Neuronal stem cell (in vitro differentiated cells): ENCODE measurements around the gene FCHO2.

ENCODE experiments used
- DNase-seq: peaks from one replicate; pipeline ENCODE4 v3.0.0-alpha.2; 2013; ENCODE audit warnings: low spot score
- H2AFZ ChIP-seq: one replicate; pipeline ENCODE4 v1.6.1; 2013; ENCODE audit warnings: mild to moderate bottlenecking, low read length, inconsistent platforms
- H2AK5ac ChIP-seq: 2 replicates; pipeline ENCODE4 v1.6.1; 2013; ENCODE audit warnings: low read depth, mild to moderate bottlenecking, inconsistent platforms, low read length, moderate library complexity, mixed read lengths
- H2BK120ac ChIP-seq: 2 replicates; pipeline ENCODE4 v1.6.1; 2013; ENCODE audit warnings: low read depth, mild to moderate bottlenecking, inconsistent platforms, low read length, moderate library complexity, mixed read lengths
- H2BK12ac ChIP-seq: one replicate; pipeline ENCODE4 v1.6.1; 2013; ENCODE audit warnings: low read length, inconsistent platforms
- H2BK15ac ChIP-seq: 2 replicates; pipeline ENCODE4 v1.6.1; 2013; ENCODE audit warnings: mild to moderate bottlenecking, low read length, inconsistent platforms, mixed read lengths
- H2BK5ac ChIP-seq: one replicate; pipeline ENCODE4 v1.6.1; 2013; ENCODE audit warnings: inconsistent platforms, mild to moderate bottlenecking, low read length, moderate library complexity
- H3K14ac ChIP-seq: one replicate; pipeline ENCODE4 v1.6.1; 2013; ENCODE audit warnings: low read length, inconsistent platforms
- H3K18ac ChIP-seq: 2 replicates; pipeline ENCODE4 v1.6.1; 2013; ENCODE audit warnings: low read length, inconsistent platforms
- H3K23ac ChIP-seq: 2 replicates; pipeline ENCODE4 v1.6.1; 2013; ENCODE audit warnings: low read depth, mild to moderate bottlenecking, mixed read lengths, low read length, inconsistent platforms; ENCODE audit not compliant: poor library complexity
- H3K27ac ChIP-seq: replicated peaks from 3 replicates; pipeline ENCODE4 v1.5.1; 2013; ENCODE audit warnings: low read length, inconsistent platforms
- H3K27me3 ChIP-seq, 3 experiments: 2 replicates each; pipeline ENCODE4 v1.6.1; 2013; ENCODE audit warnings: low read length in 3 of 3, mild to moderate bottlenecking in 2 of 3, inconsistent platforms in 1 of 3, low read depth in 1 of 3, mixed read lengths in 1 of 3, moderate library complexity in 1 of 3; ENCODE audit not compliant: control insufficient read depth in 3 of 3, insufficient read depth in 3 of 3
- H3K36me3 ChIP-seq, 2 donors: replicated peaks in 1 of 2; 2 replicates each; pipeline ENCODE4 v1.6.1; 2013; ENCODE audit warnings: low read length in 2 of 2; ENCODE audit not compliant: control insufficient read depth in 2 of 2, insufficient read depth in 2 of 2
- H3K4ac ChIP-seq: 2 replicates; pipeline ENCODE4 v1.6.1; 2013; ENCODE audit warnings: inconsistent platforms, mild to moderate bottlenecking, low read length, moderate library complexity
- H3K4me1 ChIP-seq, 2 donors: 1 replicate in 1 of 2; 2 replicates in 1 of 2; pipeline ENCODE4 v1.6.1; 2013; ENCODE audit warnings: low read length in 2 of 2, low read depth in 1 of 2; ENCODE audit not compliant: control insufficient read depth in 2 of 2, insufficient read depth in 1 of 2
- H3K4me2 ChIP-seq: one replicate; pipeline ENCODE4 v1.6.1; 2013; ENCODE audit warnings: mild to moderate bottlenecking, low read length, inconsistent platforms; ENCODE audit not compliant: insufficient read depth, poor library complexity, severe bottlenecking
- H3K4me3 ChIP-seq, 2 donors: 2 replicates each; pipeline ENCODE4 v1.5.1; 2013; ENCODE audit warnings: low read length in 2 of 2, mild to moderate bottlenecking in 2 of 2, inconsistent platforms in 1 of 2, moderate library complexity in 1 of 2
- H3K79me1 ChIP-seq: one replicate; pipeline ENCODE4 v1.6.1; 2013; ENCODE audit warnings: low read depth, mild to moderate bottlenecking, inconsistent platforms, low read length, moderate library complexity
- H3K9ac ChIP-seq: one replicate; pipeline ENCODE4 v1.6.1; 2013; ENCODE audit warnings: mild to moderate bottlenecking, low read depth, low read length, inconsistent platforms; ENCODE audit not compliant: poor library complexity
- H3K9me3 ChIP-seq, 2 donors: replicated peaks in 1 of 2; 2 replicates each; pipeline versions ENCODE3 to v1.6.1; 2013; ENCODE audit warnings: low read length in 2 of 2, mild to moderate bottlenecking in 2 of 2, inconsistent platforms in 1 of 2, low read depth in 1 of 2, mixed read lengths in 1 of 2, moderate library complexity in 1 of 2; ENCODE audit not compliant: control insufficient read depth in 2 of 2, insufficient read depth in 1 of 2
- H4K8ac ChIP-seq: one replicate; pipeline ENCODE4 v1.6.1; 2013; ENCODE audit warnings: low read depth, mild to moderate bottlenecking, inconsistent platforms, low read length, moderate library complexity
- H4K91ac ChIP-seq: one replicate; pipeline ENCODE4 v1.6.1; 2013; ENCODE audit warnings: low read length, low read depth, mild to moderate bottlenecking, inconsistent platforms; ENCODE audit not compliant: poor library complexity
- WGBS, 2 donors: extraction: QIAGEN DNeasy Blood & Tissue Kit; methylation state at CpG; one replicate each; pipeline ENCODE4 v1.1.7; 2013; ENCODE audit warnings: missing lambda C conversion rate in 2 of 2, mixed read lengths in 1 of 2; ENCODE audit not compliant: insufficient read length in 2 of 2, insufficient replicate concordance in 1 of 2; ENCODE audit errors: extremely low coverage in 2 of 2; 5-methylcytosine and 5-hydroxymethylcytosine counted together

The FCHO2 gene

GRCh38 chr5:73093943-73094342, 138.1 kb downstream of the FCHO2 start:
- Histone ChIP-seq H3K4me1 (no peaks in the 10 kb centered on the region), H3K36me3 (no peaks in the 10 kb centered on the region), H3K9me3 (peaks cover 5% of the 10 kb centered on the region in 2 donors), H3K23ac (no peak overlapping the region), H3K4me2 (no peak overlapping the region), H3K27ac (no peak overlapping the region), H2AK5ac (no peak overlapping the region), H3K18ac (no peak overlapping the region), H3K4ac (no peak overlapping the region), H3K14ac (no peak overlapping the region), H2BK12ac (no peak overlapping the region), H4K8ac (no peak overlapping the region), H3K79me1 (no peaks in the 10 kb centered on the region), H3K4me3 (no peak overlapping the region), H2BK5ac (no peak overlapping the region), H2BK15ac (no peak overlapping the region), H3K27me3 (no peaks in the 10 kb centered on the region), H3K9ac (no peak overlapping the region), H4K91ac (no peak overlapping the region), H2AFZ (no peak overlapping the region), H2BK120ac (no peak overlapping the region)
- DNase-seq = no peak
- no CpG with 5 or more reads among the region's 7 CpGs for WGBS, 2 donors

GRCh38 chr5:73094415-73094814, 138.6 kb downstream of the FCHO2 start:
- H3K27ac ChIP-seq = no peak overlapping the region
- no peak for DNase-seq
- no peak overlapping the region for H2AFZ ChIP-seq
- no peak overlapping the region for H2BK12ac ChIP-seq
- no peak overlapping the region for H2AK5ac ChIP-seq
- H3K4me2 ChIP-seq = no peak overlapping the region
- no peak overlapping the region for H3K14ac ChIP-seq
- H3K9me3 ChIP-seq = peaks cover 5% of the 10 kb centered on the region in 2 donors
- no peak overlapping the region for H2BK120ac ChIP-seq
- no peaks in the 10 kb centered on the region for H3K79me1 ChIP-seq
- no peaks in the 10 kb centered on the region for H3K36me3 ChIP-seq
- WGBS, 2 donors = no CpG with 5 or more reads among the region's 1 CpG
- H4K8ac ChIP-seq = no peak overlapping the region
- no peak overlapping the region for H2BK5ac ChIP-seq
- no peak overlapping the region for H3K9ac ChIP-seq
- no peak overlapping the region for H3K23ac ChIP-seq
- no peak overlapping the region for H3K4me3 ChIP-seq
- no peak overlapping the region for H2BK15ac ChIP-seq
- H3K4me1 ChIP-seq = no peaks in the 10 kb centered on the region
- no peak overlapping the region for H3K18ac ChIP-seq
- no peak overlapping the region for H3K4ac ChIP-seq
- H4K91ac ChIP-seq = no peak overlapping the region
- no peaks in the 10 kb centered on the region for H3K27me3 ChIP-seq

GRCh38 chr5:73095564-73096238, 139.9 kb downstream of the FCHO2 start:
- Histone ChIP-seq H3K9ac (no peak overlapping the region), H3K27ac (no peak overlapping the region), H4K91ac (no peak overlapping the region), H3K79me1 (no peaks in the 10 kb centered on the region), H2BK120ac (no peak overlapping the region), H3K14ac (no peak overlapping the region), H3K4ac (no peak overlapping the region), H3K18ac (no peak overlapping the region), H3K27me3 (no peaks in the 10 kb centered on the region), H2BK5ac (no peak overlapping the region), H3K9me3 (peaks cover 5% of the 10 kb centered on the region in 2 donors), H2BK15ac (no peak overlapping the region), H2AFZ (no peak overlapping the region), H2BK12ac (no peak overlapping the region), H3K4me3 (no peak overlapping the region), H3K4me1 (no peaks in the 10 kb centered on the region), H3K36me3 (no peaks in the 10 kb centered on the region), H3K4me2 (no peak overlapping the region), H3K23ac (no peak overlapping the region), H4K8ac (no peak overlapping the region), H2AK5ac (no peak overlapping the region)
- no CpG with 5 or more reads among the region's 6 CpGs for WGBS, 2 donors
- DNase-seq = no peak

- Histone ChIP-seq H3K27me3 (no peaks in the 10 kb centered on the region), H3K14ac (no peak overlapping the region), H2AFZ (no peak overlapping the region), H3K4me2 (no peak overlapping the region), H2BK15ac (no peak overlapping the region), H4K8ac (no peak overlapping the region), H2BK5ac (no peak overlapping the region), H3K9ac (no peak overlapping the region), H3K9me3 (peaks cover 5% of the 10 kb centered on the region in 2 donors), H3K36me3 (no peaks in the 10 kb centered on the region), H4K91ac (no peak overlapping the region), H3K23ac (no peak overlapping the region), H3K4me3 (no peak overlapping the region), H2AK5ac (no peak overlapping the region), H3K27ac (no peak overlapping the region), H3K4ac (no peak overlapping the region), H3K18ac (no peak overlapping the region), H3K4me1 (no peaks in the 10 kb centered on the region), H3K79me1 (no peaks in the 10 kb centered on the region), H2BK12ac (no peak overlapping the region), H2BK120ac (no peak overlapping the region)
- WGBS, 2 donors = no CpG with 5 or more reads among the region's 1 CpG
- no peak for DNase-seq
Observed at GRCh38 chr5:73096239-73096575, 140.4 kb downstream of the FCHO2 start.
